ENCODE results near the gene CCDC91.
"Not testable (repeated sequence)": the region's sequence is repeated elsewhere in the genome, so short reads cannot be mapped to it uniquely, and the experiment has no call there.

Gene CCDC91

DNA sequence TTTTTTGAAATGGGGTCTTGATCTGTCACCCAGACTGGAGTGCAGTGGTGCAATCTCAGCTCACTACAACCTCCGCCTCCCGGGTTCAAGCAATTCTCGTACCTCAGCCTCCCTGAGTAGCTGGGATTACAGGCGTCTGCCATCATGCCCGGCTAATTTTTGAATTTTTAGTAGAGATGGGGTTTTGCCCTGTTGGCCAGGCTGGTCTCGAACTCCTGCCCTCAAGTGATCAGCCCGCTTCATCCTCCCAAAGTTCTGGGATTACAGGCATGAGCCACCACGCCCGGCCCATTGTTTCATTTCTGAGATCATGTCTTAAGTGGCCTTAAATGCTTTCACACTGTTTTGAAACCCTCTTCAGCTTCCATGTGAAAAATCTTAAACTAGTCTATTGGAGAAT lies 281.5 kb downstream of the CCDC91 start:
- DNase-seq: not testable (repeated sequence)

DNA sequence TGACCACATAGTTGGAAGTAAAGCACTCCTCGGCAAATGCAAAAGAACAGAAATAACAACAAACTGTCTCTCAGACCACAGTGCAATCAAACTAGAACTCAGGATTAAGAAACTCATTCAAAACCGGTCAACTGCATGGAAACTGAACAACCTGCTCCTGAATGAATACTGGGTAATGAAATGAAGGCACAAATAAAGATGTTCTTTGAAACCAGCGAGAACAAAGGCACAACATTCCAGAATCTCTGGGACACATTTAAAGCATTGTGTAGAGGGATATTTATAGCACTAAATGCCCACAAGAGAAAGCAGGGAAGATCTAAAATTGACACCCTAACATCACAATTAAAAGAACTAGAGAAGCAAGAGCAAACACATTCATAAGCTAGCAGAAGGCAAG lies 285.9 kb downstream of the CCDC91 start:
- DNase-seq: not testable (repeated sequence)

- not testable (repeated sequence) for DNase-seq
Measured at GRCh38 chr12:28479097-28479496, 288.8 kb downstream of the CCDC91 start.

GRCh38 chr12:28479683-28480082 lies 289.4 kb downstream of the CCDC91 start:
- no peak for DNase-seq

DNA sequence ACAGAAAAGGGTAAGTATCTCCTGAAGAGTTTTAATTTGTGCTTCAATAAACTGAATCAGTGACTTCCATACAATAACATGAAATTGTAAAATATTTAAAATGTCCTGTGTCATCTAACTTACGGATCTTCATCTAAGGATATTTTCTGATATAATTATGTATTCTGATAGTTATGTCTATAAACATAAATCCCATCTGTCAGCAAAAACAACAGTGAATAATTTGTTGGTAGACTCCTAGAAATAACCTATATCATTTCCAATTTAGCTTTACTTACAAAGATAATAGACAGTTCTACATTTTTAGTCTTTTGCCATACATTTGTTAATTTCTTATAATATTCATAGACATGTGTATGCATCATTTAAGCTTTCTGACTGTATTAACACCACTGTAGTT lies 293.9 kb downstream of the CCDC91 start:
- DNase-seq: no peak

DNA sequence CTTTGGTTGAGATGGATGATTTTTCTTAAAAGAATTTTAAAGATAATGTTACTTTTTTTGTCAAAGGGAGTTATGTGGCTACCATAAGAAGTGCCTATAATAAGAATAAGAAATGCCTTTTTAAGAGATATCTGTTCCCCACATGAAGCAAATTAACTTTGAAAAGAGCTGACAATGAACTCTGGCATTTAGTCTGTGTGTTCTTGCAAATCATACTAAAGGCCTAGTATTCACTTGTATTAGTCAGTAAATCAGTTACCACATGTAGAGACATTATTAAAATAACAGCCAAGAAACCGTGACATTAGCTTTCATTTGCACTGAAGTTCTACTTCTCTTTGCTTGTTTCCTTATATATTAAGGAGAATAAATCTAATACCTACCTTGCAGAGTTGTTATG lies 296.3 kb downstream of the CCDC91 start:
- no peak for DNase-seq

GRCh38 chr12:28489246-28489645 lies 299.0 kb downstream of the CCDC91 start:
- DNase-seq: no peak

GRCh38 chr12:28497889-28498411 lies 307.7 kb downstream of the CCDC91 start:
- no peak for DNase-seq

DNA sequence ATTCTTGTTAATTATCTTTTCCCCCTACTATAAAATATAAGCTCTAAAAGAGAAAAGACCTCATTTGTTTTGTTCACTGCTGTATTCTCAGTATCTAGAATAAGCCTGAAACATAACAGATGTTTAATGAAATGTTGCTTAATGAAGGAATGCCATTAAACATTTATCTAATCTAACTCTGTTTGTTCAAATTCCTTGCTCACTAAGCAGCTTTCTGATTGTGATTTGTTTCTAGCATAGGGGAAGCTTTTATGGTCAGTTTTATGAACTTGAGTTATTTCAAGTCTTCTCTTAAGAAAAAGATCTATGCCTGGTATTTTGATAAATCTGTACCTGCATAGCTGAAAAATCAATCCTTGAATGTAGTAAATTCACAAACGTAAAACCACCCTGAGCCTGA lies 308.6 kb downstream of the CCDC91 start:
- DNase-seq: no peak

DNA sequence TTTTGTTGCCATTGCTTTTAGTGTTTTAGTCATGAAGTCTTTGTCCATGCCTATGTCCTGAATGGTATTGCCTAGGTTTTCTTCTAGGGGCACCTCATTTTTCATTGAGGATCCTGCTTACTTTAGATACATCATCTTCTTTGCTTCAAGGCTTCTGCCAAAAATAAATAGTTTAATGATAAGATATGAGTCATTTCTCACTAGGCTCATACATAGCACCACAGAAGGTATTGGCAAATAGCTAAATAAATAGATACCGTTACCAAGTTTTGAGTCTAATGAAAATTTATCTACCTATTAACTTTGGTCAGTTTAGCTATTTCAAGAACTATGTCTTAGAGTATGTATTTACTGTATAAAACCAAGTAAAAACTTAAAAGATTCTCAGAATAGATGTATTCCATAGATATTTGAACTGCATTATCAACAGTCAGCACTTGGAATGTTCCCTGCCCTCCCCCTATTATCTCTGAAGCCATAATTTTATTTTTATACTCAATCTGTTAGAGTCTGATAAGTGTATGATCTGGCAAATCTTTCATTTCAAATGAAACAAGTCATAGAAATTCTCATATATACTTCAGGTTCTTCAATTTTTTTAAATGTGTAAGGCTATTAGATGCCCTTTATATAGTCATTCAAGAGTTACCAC lies 310.2 kb downstream of the CCDC91 start:
- no peak for DNase-seq

- no peak for DNase-seq
Measured at GRCh38 chr12:28506271-28506670, 316.0 kb downstream of the CCDC91 start.

DNA sequence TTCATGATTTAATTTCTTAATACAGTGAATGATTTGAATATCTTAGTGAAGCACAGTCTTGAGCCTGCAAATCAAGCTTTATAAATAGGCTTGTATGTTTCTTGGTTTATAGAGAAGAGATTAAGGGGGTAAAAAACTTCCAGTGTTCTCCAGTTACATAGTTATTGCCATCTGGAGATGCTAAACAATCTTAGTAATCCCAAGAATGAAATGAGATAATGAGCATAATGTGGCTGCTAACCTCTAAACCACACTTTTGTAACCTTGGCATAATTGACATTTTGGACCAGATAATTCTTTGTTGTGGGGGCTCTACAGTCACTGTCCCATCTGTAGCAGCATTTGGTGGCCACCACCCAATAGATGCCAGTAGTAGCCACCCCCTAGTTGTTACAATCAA lies 316.8 kb downstream of the CCDC91 start:
- DNase-seq: no peak

- DNase-seq: no peak
Measured at GRCh38 chr12:28507867-28508266, 317.6 kb downstream of the CCDC91 start.

DNA sequence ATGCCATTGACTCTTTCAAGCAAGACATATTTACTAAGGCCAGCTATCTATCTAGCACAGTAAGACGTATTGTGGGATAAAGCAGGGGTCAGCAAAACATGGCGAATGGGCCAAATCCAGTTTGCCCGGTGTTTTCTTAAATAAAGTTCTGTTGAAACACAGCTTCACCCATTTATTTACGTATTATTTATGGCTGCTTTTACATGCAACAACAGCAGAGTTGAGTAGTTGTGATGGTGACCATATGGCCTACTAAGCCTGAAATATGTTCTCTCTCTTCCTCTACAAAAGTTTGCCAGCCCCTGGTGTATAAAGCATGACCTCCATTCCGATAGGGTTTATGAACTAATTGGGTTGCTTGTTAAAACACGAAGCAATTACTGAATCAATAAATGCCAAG lies 322.1 kb downstream of the CCDC91 start:
- DNase-seq: no peak

- DNase-seq: no peak
Measured at GRCh38 chr12:28512876-28513275, 322.6 kb downstream of the CCDC91 start.

GRCh38 chr12:28513983-28514382 lies 323.7 kb downstream of the CCDC91 start:
- DNase-seq: no peak

DNA sequence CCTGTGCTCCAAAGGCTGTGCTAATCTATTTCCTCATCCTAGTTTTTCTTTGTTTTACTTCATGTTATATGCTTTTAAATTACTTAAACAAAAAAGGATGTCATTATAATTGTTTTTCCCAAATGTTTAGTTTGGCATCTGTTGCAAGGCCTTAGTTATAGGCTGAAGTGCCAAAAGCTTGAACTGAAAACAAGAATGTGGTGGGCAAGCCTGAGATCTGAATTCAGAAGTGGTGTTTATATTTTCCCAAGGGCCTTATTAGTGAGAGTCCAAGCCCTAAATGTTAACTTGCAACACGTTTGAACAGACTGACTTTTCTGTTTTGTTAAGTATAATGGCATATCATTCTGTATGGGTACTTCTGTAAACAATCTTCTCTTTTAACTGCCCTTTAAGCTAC lies 326.8 kb downstream of the CCDC91 start:
- DNase-seq: no peak

DNA sequence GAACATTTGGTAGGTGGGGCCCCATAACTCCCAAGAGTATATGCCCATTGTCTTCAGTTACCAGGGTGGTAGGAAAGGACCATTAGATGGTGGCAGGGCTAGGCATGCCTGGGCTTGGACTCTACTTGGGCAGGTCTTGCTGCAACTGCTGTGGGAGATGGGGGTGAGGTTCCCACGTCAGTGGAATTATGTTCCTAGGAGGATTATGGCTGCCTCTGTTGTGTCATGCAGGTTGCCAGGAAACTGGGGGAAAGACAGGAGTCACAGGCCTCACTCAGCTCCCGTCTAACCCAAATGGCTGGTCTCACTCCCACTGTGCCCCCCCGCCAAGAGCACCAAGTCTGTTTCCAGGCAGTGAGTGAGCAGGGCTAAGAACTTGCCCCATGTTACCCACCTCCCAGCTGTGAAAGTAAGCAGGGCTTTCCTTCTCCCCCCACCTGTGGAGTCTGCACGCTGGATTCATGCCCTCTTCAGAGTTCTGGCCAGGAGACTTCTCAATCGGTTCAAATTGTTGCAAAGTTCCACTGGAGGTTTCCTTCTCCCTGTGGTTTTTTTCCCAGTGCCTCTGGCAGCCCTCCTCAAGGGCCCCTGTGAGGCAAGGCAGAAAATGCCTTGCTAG lies 337.5 kb downstream of the CCDC91 start:
- no peak for DNase-seq

- no peak for DNase-seq
Measured at GRCh38 chr12:28535216-28535615, 345.0 kb downstream of the CCDC91 start.

DNA sequence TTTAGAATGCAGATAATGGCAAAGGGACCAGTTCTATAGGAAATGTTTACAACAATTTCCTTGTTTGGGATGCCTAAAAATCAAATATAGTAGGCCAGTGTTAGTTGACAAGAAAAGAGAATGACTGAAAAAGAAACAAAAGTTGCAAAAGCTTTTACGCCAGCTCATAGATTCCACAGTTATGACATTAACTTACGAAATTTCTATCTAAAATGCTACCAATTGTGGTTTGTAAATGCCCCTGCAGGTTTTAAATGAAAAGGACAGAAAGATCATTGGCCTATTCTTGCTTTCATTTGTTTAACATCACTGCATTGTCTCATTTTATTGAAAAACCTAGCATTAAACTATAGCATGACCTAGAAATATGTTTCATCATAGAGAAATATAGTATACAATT lies 345.8 kb downstream of the CCDC91 start:
- no peak for DNase-seq

DNA sequence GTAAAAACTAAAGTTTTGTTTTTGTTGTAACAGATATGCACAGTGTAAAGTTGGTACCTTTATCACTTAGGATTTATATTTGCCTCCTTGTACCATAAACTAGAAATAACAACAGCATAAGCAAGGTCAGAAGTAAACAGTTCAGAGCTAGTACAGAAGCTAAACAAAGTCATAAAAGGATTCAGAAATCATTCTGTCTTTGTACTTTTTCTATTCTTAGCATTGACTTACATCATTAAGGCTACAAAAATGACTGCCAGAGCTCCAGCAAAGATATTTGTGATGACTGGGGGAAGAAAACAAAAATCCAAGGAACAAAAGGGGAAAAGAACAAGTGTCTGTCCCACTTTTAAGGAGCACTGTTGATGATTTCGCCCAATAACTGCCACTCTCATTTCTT lies 347.2 kb downstream of the CCDC91 start:
- no peak for DNase-seq

- no peak for DNase-seq
Measured at GRCh38 chr12:28539691-28540323, 349.6 kb downstream of the CCDC91 start.

DNA sequence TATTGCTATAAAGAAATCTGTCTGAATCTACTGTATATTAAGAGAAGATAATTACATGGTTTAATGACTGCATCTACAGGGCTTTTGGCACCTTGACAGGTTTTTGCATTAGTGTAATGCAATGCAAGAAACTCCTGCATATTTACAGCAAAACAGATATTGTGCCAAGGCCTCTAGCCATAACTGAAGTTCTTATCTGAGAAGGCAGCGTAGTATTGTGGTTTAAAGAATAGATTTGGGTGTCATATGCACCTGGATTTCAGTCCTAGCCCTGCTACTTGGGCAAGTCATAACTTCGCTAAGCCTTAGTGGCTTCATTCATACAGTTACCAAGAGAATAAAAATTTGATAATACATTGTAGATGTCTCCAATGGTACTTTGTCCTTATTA lies 350.1 kb downstream of the CCDC91 start:
- DNase-seq: no peak
